LNCaP clone FGC (cell line): ENCODE measurements around the gene NECTIN3.

ENCODE experiments used
- DNase-seq: peaks from one replicate; pipeline ENCODE4 v3.0.0-alpha.2; 2011; ENCODE audit warnings: low read depth
- H3K4me3 ChIP-seq: 2 replicates; pipeline ENCODE4 v1.5.1; 2011; ENCODE audit warnings: mild to moderate bottlenecking, low read depth, low read length, control low read depth
- TF ChIP-seq, protein P1 (sequence below): IDR thresholded peaks from 2 replicates; pipeline ENCODE4 v1.5.1; 2012; ENCODE audit warnings: mild to moderate bottlenecking; ENCODE audit not compliant: control insufficient read depth, insufficient read depth; ENCODE audit errors: extremely low read depth

Gene NECTIN3

DNA sequence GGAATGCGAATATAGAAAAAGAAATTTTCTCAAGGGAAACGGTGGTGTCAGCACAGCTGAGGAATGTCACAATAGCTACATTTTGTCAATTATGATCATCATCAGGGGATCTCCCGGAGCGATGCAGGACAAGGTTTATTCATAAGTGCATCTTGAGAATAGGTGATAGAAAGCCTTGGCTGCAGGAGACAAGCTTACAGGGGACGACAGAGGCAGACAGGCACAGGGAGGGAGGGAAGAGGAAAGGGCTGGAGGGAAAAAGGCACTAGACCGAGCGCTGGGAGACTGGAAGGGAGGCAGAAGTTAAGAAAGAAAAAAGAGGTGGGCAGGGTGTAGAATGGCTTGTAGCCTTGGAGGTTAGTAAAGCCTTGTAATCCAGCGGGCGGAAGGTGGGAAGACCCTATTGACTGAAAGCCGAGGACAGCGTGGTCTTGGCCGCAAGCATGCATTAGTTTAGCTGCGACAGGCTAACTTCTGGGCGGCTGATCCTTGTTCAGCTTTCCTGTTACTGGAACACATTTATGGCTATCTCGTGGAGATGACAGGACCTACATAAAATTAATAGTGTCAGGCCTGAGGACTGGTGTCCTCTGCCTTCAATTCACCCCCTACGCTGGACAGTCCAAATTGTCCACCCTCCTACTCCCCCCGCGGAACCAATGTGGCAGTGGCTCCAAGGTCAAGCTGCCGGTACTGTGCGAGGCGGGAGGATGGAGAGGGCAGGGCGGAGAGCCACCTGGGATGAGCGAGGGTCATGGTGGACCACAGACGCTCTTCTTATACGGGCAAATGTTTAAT lies 1.4 kb upstream of the NECTIN3 start:
- no peak for DNase-seq
- TF ChIP-seq, protein P1, sequence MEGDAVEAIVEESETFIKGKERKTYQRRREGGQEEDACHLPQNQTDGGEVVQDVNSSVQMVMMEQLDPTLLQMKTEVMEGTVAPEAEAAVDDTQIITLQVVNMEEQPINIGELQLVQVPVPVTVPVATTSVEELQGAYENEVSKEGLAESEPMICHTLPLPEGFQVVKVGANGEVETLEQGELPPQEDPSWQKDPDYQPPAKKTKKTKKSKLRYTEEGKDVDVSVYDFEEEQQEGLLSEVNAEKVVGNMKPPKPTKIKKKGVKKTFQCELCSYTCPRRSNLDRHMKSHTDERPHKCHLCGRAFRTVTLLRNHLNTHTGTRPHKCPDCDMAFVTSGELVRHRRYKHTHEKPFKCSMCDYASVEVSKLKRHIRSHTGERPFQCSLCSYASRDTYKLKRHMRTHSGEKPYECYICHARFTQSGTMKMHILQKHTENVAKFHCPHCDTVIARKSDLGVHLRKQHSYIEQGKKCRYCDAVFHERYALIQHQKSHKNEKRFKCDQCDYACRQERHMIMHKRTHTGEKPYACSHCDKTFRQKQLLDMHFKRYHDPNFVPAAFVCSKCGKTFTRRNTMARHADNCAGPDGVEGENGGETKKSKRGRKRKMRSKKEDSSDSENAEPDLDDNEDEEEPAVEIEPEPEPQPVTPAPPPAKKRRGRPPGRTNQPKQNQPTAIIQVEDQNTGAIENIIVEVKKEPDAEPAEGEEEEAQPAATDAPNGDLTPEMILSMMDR: no peak

DNA sequence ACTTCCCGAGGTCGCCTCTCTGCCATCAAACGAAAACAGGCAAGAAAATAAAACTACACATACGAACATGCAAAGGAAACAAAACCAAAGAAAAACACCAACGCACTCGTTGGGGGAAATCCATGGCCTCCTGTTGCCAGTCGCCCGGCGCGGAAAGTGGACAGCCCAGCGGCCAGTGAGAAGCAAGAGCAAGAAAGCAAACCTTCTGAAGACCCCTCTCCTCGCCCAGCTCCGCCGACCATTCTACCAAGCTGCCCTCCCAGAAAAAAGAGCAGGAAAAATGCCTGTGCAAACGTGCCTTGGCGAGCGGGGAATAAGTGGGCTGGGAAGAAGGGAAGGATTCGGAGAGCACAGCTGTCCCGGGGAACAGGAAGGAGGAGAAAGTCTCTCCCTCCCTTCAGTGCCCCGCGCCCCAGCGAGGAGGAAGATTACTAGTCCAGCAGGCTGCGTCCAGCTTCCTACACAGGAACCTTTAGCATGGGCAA lies 802 bp upstream of the NECTIN3 start:
- H3K4me3 ChIP-seq: peak overlapping the region; percentile 47
- no peak for DNase-seq
- TF ChIP-seq, protein P1: no peak

More for the DNA sequence above, 1.4 kb upstream of the NECTIN3 start:
- H3K4me3 ChIP-seq: no peak overlapping the region

DNA sequence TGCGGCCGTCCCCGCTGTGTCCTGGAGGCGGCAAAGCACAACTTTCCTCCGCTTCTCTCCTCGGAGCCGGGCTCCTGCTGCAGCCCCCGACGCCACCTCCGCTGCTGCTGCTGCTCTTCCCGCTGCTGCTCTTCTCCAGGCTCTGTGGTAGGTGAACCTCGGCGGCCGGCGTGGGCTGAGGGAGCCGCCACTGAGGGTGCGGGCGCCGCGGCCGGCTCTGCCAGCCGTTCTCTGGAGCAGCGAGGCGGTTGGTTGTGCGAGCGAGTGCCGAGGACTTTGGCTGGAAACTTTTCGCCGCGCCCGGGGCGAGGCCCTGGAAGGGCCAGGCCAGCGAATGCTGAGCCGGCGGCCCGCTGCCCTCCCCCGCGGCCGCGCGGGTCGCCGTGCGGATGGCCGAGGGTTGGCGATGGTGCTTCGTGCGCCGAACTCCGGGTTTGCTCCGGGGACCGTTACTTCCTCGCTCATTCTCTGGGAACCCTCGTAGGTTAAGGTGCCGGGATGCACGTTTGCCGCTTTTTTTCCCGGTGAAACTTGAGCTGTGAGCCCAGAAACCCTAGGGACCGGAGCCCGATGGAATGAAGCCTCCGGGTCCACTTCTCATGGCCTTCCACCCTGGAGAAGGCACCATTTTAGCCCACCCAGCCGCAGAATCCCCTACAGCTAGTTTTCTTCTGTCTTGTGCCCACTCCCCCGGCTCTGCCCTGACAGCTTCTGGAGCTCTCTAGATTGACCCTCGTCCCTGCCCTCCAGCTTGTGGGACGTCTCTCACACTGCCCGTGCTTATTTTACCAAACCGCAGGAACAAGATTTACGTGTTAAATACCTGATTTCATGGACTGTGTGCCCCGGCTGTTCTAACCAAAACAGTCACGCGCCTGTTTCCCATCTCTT lies 660 bp downstream of the NECTIN3 start:
- peak overlapping the region; percentile 47 for H3K4me3 ChIP-seq
- TF ChIP-seq, protein P1: no peak
- DNase-seq: no peak

DNA sequence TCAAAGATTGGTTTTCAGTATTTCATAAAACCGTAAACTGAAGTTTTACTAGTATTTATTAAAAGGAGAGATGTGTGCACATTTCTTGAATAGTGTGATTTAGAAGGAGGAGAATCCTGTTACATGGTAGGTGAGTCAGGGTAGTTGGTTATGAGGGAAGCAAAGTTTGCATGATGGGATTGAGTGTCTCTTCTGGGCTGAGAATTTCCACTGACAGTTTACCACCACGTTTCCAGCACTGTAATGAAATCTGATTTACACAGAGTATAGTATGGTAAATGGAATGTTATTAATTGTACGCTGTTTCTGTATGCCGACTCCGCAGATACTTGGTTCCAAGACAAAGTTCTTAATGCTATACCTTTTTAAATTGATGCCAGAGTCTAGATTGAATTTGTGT lies 1.6 kb downstream of the NECTIN3 start:
- TF ChIP-seq, protein P1: no peak
- no peak for DNase-seq
- H3K4me3 ChIP-seq: no peak overlapping the region

DNA sequence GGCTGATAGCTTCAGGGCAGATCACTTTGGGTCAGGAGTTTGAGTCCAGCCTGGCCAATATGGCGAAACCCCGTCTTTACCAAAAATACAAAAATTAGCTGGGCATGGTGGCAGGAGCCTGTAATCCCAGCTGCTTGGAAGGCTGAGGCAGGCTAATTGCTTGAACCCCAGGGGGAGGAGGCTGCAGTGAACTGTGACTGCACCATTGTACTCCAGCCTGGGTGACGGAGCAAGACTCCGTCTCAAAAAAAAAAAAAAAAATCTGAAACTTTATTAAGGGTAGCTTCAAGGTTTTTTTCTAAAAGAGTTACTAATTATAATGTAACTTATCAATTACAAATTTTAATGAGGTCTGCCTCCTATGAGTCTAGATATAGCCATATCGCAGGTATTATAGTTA lies 5.1 kb downstream of the NECTIN3 start:
- TF ChIP-seq, protein P1: no peak
- DNase-seq: no peak

DNA sequence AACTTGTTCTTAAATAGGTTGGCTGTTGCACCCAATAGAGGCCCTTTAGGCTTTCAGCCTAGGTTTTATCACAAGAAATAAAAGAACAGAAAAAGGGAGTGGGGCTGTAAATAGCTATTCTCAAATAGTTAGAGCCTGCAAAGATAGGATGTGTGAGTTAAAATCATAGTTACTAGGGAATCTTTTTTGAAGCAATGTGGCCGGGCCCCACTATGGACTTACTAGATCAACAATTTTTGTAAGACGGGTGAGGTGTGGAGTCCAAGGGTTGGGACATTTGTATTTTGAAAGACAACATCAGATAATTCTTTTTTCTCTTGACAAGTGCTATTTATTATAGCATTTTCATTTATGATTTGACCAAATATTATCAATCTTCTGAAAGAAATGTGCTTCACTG lies 5.8 kb downstream of the NECTIN3 start:
- no peak overlapping the region for H3K4me3 ChIP-seq
- TF ChIP-seq, protein P1: no peak
- no peak for DNase-seq

More for the DNA sequence above, 5.1 kb downstream of the NECTIN3 start:
- no peak overlapping the region for H3K4me3 ChIP-seq
